AG09319 (cell line): ENCODE measurements around the gene RUVBL1.
A peak's percentile ranks its signal among the peaks of the same experiment; 100 is the strongest.

Experiments used
- DNase-seq: peaks from one replicate; pipeline ENCODE4 v3.0.0-alpha.2; 2010; ENCODE audit warnings: low read depth; ENCODE audit errors: extremely low read depth
- TF ChIP-seq, protein P1 (sequence below): IDR thresholded peaks from 2 replicates; pipeline ENCODE4 v1.5.1; 2011; ENCODE audit warnings: low read depth, mild to moderate bottlenecking, inconsistent platforms, low read length, moderate library complexity

The RUVBL1 gene

DNA sequence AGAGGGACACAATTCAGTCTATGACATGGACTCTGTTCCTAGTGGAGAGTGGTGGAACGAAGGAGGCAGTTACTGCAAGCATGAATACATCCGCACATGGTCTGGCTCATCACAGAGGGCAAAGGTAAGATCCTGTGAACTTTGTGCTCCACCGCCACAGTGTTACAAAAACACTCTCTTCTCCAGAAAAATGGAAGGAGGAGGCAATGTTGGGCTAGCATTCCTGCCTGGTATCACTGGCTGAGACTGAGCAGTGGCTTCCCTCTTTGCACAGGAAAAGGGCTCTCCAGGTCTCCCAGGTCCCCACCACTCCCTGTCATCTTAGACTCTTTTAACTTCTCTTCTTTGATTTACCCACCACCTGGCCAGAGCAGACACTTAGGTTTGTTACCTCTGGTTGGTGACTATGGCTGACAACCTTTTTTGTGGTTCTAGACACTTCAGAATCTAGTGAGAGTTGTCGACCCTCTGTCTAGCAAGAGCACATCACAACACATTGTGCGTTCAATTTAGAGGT lies 28.2 kb upstream of the RUVBL1 start:
- DNase-seq: no peak
- TF ChIP-seq, protein P1, sequence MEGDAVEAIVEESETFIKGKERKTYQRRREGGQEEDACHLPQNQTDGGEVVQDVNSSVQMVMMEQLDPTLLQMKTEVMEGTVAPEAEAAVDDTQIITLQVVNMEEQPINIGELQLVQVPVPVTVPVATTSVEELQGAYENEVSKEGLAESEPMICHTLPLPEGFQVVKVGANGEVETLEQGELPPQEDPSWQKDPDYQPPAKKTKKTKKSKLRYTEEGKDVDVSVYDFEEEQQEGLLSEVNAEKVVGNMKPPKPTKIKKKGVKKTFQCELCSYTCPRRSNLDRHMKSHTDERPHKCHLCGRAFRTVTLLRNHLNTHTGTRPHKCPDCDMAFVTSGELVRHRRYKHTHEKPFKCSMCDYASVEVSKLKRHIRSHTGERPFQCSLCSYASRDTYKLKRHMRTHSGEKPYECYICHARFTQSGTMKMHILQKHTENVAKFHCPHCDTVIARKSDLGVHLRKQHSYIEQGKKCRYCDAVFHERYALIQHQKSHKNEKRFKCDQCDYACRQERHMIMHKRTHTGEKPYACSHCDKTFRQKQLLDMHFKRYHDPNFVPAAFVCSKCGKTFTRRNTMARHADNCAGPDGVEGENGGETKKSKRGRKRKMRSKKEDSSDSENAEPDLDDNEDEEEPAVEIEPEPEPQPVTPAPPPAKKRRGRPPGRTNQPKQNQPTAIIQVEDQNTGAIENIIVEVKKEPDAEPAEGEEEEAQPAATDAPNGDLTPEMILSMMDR: no peak

DNA sequence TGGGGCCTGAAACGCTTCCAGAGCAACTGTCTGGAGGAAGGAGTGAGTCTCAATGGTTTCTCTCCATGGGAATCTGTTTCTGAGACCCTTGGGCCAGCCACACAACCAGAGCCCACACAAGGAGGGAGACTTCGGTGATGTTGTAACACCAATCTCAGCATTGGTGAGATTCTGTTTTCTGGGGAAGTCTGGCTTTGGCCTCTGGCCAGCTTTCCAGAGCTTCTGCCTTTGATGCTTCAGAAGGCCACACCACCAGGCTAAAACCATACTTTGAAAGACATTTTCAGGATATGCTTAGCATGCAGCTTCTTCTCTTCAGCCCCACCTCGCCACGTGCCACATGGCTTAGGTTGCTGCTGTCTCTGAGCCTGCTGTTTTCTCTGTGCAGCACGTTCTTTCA lies 26.0 kb upstream of the RUVBL1 start:
- TF ChIP-seq, protein P1: no peak
- DNase-seq: no peak

DNA sequence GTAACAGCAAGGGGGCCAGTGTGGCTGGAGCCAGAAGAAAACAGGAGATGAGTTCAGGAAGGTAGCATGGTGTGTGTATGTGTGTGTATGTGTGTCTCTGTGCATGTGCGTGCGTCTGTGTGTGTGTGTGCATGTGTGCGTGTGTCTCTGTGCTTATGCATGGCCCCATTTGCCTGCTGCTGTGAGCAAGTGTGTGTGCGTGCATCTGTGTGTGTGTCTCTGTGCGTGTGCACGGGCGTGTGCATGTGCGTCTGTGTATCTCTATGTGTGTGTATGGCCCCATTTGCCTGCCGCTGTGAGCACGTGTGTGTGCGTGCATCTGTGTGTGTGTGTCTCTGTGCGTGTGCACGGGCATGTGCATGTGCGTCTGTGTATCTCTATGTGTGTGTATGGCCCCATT lies 22.6 kb upstream of the RUVBL1 start:
- no peak for DNase-seq

DNA sequence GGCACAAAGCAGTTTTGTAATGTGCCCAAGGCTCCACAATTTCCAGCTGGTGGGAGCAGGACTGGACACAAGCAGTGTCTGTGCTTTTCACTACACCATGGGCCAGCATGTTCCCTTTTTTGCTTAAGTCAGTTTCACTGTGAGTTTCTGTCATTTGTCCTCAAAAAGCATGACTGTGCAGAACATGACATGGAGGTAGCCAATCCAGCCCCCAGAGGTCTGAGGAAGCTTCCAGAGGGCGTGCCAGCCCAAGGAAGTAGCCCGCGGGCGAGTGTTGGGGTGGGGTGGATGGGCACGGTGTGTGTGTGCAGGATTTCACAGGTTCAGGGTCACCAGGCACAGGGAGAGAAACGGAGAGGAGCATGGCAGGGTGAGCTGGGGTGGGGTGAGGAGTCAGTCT lies 21.7 kb upstream of the RUVBL1 start:
- TF ChIP-seq, protein P1: no peak
- DNase-seq: no peak

More for the DNA sequence above, 22.6 kb upstream of the RUVBL1 start:
- TF ChIP-seq, protein P1: no peak

DNA sequence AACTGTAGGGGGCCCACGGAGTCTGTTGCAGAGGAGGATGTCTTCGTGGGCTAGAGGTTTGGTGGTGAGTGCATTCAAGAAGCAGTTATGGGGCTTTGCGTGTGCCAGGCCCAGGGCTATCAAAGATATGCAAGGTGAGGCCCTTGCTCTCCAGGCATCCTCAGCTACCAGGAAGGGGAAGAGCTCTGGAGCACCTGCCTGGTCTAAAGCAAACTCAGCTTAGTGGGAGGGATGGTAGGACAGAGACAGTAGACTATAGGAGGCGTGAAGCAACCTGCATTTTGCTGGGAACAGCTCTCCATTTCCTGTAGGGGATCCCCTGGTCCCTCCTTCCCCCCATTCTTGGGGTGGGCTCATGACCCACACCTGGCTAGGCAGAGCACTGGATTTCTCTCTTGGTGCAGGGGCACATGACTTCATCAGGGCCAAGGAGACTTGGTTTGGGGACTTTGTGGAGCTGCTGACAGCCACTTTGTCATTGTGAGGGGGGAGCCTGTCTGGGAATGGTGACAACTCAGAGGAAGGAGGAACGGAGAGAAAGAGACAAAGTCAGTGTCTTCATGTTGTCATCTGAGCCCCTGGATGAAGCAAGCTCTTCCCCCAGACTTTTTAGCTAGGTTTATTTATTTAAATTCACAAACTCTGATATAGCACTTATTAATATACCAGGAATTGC lies 21.0 kb upstream of the RUVBL1 start:
- DNase-seq: no peak
- TF ChIP-seq, protein P1: no peak

DNA sequence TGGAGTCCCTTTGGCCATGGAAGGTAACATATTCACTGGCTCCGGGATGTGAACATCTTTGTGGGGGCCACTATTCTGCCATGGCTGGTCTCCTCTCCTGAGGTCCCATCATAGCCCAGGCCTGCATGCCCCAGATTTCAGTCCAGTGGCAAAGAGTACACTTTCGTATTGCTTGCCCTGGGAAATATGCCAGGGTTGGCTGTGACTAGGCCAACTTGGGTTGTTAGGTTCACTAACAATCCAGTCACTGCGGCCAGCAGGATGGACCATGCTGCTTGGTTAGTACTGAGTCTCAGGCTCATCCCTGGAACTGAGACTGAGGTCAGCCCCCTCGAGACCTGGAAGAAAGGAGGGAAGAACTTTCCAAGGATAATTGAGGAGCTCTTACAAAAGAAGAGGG lies 19.9 kb upstream of the RUVBL1 start:
- TF ChIP-seq, protein P1: no peak
- no peak for DNase-seq

DNA sequence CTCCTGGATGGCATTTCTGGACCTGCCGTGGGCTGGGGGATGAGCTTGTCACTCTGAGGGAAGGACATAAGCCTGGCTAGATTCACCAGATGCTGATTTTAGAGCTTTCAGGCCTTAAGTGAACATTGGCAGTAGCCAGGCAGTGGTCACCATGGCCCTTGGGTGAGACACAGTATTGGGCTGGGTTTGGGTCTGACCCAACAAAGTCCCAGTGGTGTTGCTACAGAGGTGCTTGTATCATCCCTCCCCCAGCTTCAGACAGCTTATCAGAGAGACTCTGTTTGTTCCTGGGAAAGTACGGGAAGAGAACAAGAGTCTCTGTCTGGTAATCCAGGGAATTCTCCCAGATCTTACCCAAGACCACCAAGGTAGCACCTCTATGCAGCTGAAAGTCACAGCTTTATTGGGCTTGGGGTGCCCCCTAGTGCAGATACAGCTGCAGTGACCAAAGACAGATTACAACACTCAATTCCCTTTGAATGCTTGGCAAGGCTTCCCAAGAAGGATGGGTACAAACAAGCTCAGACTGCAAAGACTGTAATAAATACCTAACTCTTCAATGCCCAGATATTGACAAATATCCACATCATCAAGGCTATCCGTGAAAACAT lies 9.8 kb upstream of the RUVBL1 start:
- no peak for DNase-seq
- TF ChIP-seq, protein P1: peak; percentile 76
